ENCODE measurements around the gene SLC26A9.

DNA sequence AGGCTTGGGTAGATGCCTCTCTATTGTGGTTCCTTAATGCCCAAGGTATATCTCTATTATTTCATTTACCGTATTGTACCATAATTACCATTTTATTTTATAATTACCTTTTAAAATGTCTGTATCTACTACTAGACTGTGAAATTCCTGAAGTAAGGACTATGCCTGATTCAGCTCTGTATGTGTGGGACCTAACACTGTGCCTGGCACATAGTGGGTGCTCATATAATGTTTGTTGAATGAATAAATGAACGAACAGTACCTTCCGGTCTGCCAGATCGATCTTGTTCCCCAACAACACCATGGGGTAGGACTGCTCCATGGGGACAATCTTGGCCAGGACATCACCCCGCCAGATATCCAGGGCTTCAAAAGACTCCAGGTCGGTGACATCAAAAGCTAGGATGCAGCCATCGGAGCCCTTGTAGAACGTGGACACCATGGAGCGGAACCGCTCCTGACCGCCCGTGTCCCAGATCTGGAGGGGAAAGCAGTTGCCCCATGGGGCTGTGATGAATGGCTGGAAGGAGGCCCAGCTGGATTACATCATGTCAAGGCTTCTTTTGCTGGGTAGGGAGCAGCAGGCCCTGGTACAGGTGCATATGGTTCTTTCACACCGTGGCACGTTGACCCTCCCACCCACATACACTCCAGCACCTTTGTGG is 49.1 kb upstream of the SLC26A9 start:
- TF ChIP-seq, protein P1, sequence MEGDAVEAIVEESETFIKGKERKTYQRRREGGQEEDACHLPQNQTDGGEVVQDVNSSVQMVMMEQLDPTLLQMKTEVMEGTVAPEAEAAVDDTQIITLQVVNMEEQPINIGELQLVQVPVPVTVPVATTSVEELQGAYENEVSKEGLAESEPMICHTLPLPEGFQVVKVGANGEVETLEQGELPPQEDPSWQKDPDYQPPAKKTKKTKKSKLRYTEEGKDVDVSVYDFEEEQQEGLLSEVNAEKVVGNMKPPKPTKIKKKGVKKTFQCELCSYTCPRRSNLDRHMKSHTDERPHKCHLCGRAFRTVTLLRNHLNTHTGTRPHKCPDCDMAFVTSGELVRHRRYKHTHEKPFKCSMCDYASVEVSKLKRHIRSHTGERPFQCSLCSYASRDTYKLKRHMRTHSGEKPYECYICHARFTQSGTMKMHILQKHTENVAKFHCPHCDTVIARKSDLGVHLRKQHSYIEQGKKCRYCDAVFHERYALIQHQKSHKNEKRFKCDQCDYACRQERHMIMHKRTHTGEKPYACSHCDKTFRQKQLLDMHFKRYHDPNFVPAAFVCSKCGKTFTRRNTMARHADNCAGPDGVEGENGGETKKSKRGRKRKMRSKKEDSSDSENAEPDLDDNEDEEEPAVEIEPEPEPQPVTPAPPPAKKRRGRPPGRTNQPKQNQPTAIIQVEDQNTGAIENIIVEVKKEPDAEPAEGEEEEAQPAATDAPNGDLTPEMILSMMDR (IDR thresholded peaks at IDR 0.05): no peak
- no peak for TF ChIP-seq POLR2A (IDR thresholded peaks at IDR 0.05)
